ENCODE measurements around the gene UBE2R2.
"Not testable (repeated sequence)": the region's sequence is repeated elsewhere in the genome, so short reads cannot be mapped to it uniquely, and the experiment has no call there.

The UBE2R2 gene

GRCh38 chr9:33798545-33798944 is 18.4 kb upstream of the UBE2R2 start:
- H3K9me3 ChIP-seq: no peaks in the 10 kb centered on the region
- H3K4me3 ChIP-seq (ENCODE audit: low read depth, low read length): no peak overlapping the region
- TF ChIP-seq, protein P1, sequence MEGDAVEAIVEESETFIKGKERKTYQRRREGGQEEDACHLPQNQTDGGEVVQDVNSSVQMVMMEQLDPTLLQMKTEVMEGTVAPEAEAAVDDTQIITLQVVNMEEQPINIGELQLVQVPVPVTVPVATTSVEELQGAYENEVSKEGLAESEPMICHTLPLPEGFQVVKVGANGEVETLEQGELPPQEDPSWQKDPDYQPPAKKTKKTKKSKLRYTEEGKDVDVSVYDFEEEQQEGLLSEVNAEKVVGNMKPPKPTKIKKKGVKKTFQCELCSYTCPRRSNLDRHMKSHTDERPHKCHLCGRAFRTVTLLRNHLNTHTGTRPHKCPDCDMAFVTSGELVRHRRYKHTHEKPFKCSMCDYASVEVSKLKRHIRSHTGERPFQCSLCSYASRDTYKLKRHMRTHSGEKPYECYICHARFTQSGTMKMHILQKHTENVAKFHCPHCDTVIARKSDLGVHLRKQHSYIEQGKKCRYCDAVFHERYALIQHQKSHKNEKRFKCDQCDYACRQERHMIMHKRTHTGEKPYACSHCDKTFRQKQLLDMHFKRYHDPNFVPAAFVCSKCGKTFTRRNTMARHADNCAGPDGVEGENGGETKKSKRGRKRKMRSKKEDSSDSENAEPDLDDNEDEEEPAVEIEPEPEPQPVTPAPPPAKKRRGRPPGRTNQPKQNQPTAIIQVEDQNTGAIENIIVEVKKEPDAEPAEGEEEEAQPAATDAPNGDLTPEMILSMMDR (IDR thresholded peaks at IDR 0.05; ENCODE audit: low read depth, low read length): no peak
- H3K4me1 ChIP-seq: no peaks in the 10 kb centered on the region
- no peaks in the 10 kb centered on the region for H3K27me3 ChIP-seq
- DNase-seq: no peak
- H3K36me3 ChIP-seq: peaks cover 21% of the 10 kb centered on the region

DNA sequence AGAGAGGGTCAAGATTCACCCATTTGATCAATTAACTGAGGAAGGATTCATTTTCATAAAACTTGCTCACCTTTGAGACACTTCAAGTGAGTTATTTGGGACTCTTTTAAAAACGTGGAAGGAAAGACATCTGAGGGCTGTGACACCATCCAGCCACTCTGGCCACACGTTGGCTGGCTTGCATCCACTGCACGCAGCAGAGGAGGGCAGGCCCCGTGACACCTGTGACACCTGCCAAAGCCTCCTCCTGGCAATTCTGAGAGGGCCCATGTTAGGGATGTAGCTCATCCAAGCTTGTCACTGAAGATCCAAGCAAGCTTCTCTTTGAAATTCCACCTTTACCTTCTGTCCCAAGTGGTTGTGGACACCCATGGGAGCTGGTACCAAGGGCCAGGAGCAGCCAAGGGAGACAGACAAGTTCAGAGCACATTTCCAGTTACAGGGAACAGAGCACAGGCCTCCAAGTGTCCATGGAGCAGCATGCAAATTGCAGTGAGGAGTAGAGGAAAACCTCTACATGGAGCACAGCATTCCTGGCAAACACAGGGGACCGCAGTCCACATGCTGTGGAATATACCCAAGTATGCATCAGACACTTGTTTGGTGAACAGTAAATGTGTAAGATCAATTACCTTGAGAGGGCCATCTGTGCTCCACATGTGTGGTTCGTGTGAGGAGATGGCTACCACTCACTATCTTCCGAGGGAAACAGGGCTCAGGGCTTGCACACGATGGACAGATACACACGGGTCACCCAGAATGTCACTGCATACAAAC is 16.8 kb upstream of the UBE2R2 start:
- Histone ChIP-seq H3K36me3 (peaks cover 21% of the 10 kb centered on the region), H3K9me3 (no peaks in the 10 kb centered on the region), H3K4me3 (ENCODE audit: low read depth, low read length) (no peak overlapping the region), H3K27me3 (no peaks in the 10 kb centered on the region), H3K4me1 (no peaks in the 10 kb centered on the region)
- DNase-seq: no peak
- TF ChIP-seq, protein P1 (IDR thresholded peaks at IDR 0.05; ENCODE audit: low read depth, low read length): no peak

GRCh38 chr9:33800886-33801285 is 16.1 kb upstream of the UBE2R2 start:
- Histone ChIP-seq H3K27me3 (no peaks in the 10 kb centered on the region), H3K36me3 (peaks cover 21% of the 10 kb centered on the region), H3K4me1 (no peaks in the 10 kb centered on the region), H3K4me3 (ENCODE audit: low read depth, low read length) (no peak overlapping the region), H3K9me3 (no peaks in the 10 kb centered on the region)
- TF ChIP-seq, protein P1 (IDR thresholded peaks at IDR 0.05; ENCODE audit: low read depth, low read length): no peak
- DNase-seq: no peak

DNA sequence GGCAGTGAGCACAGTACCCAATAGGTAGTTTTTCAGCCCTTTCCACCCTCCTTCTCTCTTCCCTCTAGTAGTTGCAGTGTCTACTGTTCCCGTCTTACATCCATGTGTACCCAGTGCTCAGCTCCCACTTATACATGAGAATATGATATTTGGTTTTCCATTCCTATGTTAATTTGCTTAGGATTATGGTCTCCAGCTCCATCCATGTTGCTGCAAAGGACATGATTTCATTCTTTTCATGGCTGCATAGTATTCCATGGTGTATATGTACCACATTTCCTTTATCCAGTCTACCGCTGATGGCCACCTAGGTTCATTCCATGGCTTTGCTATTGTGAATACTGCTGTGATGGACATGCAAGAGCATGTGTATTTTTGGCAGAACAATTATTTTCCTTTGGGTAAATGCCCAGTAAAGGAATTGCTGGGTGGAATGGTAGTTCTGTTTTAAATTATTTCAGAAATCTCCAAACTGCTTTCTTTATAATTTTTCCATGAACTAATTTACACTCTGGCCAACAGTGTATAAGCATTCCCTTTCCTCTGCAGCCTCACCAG is 14.9 kb upstream of the UBE2R2 start:
- H3K27me3 ChIP-seq; H3K4me1 ChIP-seq; DNase-seq; H3K4me3 ChIP-seq (ENCODE audit: low read depth, low read length); H3K9me3 ChIP-seq: not testable (repeated sequence)
- H3K36me3 ChIP-seq: peaks cover 18% of the 10 kb centered on the region

GRCh38 chr9:33804196-33804595 is 12.8 kb upstream of the UBE2R2 start:
- H3K27me3 ChIP-seq; H3K36me3 ChIP-seq; H3K9me3 ChIP-seq; H3K4me1 ChIP-seq; DNase-seq; H3K4me3 ChIP-seq (ENCODE audit: low read depth, low read length): not testable (repeated sequence)

DNA sequence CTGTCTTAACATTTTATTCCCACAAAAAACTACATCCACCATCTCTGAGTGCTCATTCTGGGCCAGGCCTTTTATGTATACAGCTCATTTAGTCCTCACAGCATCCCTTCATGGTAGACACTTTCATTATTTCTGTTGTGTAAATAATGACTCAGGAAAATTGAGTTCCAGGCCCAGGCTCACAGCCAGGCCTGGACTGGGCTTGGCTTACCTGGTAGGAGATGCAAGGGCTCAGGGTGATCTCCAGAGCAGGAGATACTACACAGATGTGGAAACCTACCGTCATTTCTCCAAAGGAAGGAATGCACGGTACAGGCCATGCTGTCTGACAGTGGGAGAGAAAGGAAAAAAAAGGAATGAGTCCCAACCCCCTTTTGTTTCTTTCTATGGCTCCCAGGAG is 9.8 kb upstream of the UBE2R2 start:
- H3K36me3 ChIP-seq; DNase-seq; H3K4me3 ChIP-seq (ENCODE audit: low read depth, low read length); H3K4me1 ChIP-seq; H3K9me3 ChIP-seq; H3K27me3 ChIP-seq: not testable (repeated sequence)

- not testable (repeated sequence) for H3K4me1 ChIP-seq
Measured at GRCh38 chr9:33808979-33809322, 8.0 kb upstream of the UBE2R2 start.

DNA sequence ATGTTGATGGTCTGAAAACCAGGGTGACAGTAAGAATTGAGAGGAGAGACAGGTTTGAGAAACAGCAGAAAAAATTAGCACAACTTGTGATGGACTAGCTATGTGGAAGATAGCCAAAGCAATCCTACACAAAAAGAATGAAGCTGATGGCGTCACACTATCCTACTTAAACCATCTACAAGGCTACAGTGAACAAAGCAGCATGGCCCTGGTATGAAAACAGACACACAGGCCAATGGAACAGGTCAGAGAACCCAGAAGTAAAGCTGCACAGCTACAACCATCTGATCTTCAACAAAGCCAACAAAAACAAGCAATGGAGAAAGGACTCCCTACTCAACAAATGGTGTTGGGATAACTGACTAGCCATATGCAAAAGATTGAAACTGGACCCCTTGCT is 7.5 kb upstream of the UBE2R2 start:
- H3K4me1 ChIP-seq: peaks cover 9% of the 10 kb centered on the region
- DNase-seq: no peak
- no peaks in the 10 kb centered on the region for H3K27me3 ChIP-seq
- TF ChIP-seq, protein P1 (IDR thresholded peaks at IDR 0.05; ENCODE audit: low read depth, low read length): no peak
- H3K36me3 ChIP-seq: no peaks in the 10 kb centered on the region
- H3K4me3 ChIP-seq (ENCODE audit: low read depth, low read length): no peak overlapping the region
- no peaks in the 10 kb centered on the region for H3K9me3 ChIP-seq

More at GRCh38 chr9:33808979-33809322, 8.0 kb upstream of the UBE2R2 start:
- H3K9me3 ChIP-seq; H3K36me3 ChIP-seq; H3K4me3 ChIP-seq (ENCODE audit: low read depth, low read length); H3K27me3 ChIP-seq; DNase-seq: not testable (repeated sequence)

All from BE2C (cell line).